Stimulated activated CD4-positive, alpha-beta T cell treated with anti-CD3 and anti-CD28 coated beads, Interleukin-15, amount 100 ng/mL, for 48 hours (primary cell): ENCODE measurements around the gene CST3.
"Not testable (repeated sequence)": the region's sequence is repeated elsewhere in the genome, so short reads cannot be mapped to it uniquely, and the experiment has no call there.

Experiments
- DNase-seq, 2 donors: peaks; one replicate each; pipeline ENCODE4 v3.0.0-alpha.2; 2020; ENCODE audit warnings: low read depth in 2 of 2

Gene CST3

DNA sequence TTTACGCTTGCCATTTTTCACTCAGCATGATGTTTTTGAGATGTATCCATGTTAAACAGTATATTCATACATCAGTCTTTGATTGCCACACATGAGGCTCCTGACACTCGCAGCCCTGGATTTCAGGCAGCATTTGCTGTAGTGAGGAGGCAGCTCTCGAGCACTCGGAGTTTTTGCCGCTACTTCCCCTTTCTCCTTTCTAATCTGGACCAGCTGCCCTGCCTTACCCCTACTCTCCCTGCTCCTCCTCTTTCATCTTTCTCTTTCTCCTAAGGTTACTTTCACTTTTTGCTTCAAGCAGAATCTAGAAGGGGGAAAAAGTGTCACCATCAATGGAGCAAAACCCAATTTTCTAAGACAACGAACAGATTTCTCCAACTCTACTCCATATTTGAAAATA lies 5.9 kb upstream of the CST3 start:
- DNase-seq = no peak

DNA sequence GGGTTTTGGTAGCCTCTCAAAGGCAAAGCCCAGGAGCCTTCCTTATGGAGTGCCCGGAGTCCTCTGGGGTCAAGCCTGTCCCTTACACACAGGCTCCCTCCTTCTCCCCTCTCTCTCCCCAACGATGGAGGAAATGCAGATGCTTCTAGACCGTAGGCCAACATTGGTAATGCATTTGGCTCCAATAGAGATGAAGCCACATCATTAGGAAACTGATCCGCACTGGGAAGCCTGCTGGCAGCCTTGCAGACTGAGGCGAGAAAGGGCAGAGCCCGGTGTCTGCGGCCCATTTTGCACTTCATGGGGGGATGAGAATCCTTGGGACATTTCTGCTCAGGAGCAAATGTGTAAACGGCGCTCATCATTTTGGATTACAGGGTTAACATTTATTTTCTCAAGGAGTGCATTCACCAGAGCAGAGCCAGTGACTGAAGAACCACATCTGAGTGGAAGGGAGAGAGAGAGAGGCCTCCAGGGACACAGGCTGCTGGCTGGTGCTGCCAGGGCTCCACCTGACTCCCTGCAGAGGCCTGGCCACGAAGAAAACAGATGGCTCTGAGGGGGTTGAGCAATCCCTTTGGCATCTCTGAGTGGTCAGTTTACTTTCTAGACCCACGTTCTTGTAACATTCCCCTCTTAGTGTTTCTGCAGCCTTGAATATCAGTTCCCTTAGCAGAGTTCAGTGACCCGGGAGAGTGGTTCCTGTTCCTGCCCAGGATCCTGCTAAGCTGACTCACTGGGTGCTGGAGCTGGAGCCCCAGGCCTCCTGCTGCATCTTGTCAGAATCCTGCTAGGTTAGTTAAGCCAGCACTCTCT lies 4.4 kb upstream of the CST3 start:
- no peak for DNase-seq

- DNase-seq = no peak
Measured at GRCh38 chr20:23640671-23641667, 3.2 kb upstream of the CST3 start.

DNA sequence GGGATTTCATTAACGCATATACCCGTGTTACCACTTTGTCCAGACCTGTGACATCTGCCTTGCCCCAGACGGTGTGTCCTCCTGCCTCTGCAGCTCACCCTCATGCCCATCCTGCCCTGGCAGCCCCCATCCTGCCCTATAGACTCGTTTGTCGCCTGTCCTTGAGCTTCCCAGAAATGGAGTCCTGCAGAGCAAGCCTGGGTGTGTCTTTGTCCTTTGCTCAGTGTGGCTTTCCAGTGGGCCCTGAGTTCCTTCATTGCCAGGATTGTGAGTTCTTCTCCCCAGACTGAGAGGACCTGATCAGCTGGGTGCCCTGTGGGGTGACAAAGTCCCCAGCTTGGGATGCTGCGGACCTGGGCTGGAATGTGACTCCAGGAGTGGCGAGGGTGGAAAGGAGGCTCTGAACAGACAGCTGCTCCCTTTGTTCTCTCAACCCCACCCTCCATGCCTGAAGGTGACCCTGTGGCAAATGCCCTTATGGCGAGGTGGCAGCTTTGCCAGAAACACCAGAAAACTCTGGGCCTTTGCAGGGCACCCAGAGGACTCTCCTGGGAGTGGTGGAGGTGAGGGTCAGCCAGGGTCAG lies 2.4 kb upstream of the CST3 start:
- DNase-seq = no peak

GRCh38 chr20:23639490-23639958 lies 1.8 kb upstream of the CST3 start:
- no peak for DNase-seq

GRCh38 chr20:23638309-23638708 lies 554 bp upstream of the CST3 start:
- no peak for DNase-seq

DNA sequence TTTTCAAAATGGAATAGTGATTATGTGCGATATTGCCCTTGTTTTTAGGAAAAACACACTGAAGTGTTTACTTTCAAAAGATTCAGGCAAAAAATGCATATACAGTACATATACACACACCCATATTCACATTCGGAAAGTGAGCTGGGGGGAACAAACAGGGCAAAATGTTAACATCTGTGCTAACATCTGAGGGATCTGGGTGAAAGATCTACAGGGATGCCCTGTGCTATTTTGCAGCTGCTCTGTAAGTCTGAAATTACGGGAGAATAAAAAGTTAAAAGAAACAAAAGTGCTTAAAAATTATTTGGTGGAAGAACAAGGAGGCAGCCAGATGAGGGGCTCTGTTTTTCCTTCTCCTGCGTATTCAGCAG lies 860 bp downstream of the CST3 start:
- no peak for DNase-seq

GRCh38 chr20:23636182-23636907 lies 1.4 kb downstream of the CST3 start:
- no peak for DNase-seq

GRCh38 chr20:23635768-23636090 lies 2.0 kb downstream of the CST3 start:
- DNase-seq = not testable (repeated sequence)

- DNase-seq = no peak
Measured at GRCh38 chr20:23634985-23635767, 2.6 kb downstream of the CST3 start.

- DNase-seq = no peak
Measured at GRCh38 chr20:23634044-23634801, 3.5 kb downstream of the CST3 start.

GRCh38 chr20:23632711-23633573 lies 4.8 kb downstream of the CST3 start:
- no peak for DNase-seq

DNA sequence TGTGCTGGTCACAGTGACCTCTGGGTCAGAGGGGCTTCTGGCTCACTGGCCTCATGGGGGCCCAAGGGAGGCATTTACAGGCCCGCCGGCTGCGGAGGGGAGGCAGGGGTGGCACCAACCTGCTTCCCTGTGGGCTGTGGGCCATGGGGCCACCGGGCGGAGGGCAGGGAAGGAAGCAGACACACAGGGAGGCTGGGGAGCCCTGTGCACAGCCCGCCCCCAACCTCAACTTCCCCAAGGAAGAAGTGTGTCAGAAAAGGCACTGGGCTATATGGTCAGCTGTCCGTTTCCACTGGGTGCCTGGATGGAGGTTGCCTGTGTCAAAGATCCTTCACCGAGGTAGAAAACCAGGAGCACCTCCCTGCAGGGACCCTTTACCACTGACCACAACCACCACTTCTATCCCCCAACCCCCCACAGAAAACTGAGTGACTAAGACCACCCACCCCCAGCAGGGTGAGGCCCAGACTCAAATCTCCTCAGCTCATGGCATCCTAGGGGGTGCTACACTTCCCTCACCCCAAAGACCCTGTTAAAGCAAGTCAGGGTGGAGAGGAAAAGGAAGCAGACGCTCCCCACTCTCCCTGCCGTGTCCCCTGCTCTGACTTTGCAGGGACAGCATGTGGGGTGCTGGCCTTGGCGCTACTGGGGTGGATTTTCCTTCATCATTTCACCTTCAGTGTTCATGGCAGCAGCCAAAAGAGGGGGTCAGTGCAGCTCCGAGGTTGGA lies 5.6 kb downstream of the CST3 start:
- no peak for DNase-seq

GRCh38 chr20:23631226-23631822 lies 6.4 kb downstream of the CST3 start:
- DNase-seq = no peak

DNA sequence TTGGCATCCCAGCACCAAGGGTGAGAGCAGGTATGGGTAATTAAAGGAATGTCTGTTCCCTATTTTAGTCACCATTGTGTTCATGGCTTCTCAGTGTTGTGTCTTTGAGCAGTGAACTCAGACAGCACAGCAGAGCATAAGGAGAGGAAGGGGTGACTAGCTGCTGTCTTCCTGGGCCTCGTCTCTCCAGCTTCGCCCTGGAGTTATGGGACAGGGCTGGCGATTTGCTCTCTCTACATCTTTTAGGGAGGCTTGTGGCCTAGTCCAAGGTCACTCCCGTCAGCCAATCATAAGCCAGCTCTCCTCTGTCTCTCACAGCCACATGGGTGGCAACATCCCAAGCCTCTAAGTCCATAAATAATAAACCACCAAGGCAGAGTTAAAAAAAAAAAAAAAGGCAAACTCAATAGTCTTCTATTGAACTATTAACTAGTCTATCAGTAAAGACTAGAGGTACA lies 7.3 kb downstream of the CST3 start:
- no peak for DNase-seq

DNA sequence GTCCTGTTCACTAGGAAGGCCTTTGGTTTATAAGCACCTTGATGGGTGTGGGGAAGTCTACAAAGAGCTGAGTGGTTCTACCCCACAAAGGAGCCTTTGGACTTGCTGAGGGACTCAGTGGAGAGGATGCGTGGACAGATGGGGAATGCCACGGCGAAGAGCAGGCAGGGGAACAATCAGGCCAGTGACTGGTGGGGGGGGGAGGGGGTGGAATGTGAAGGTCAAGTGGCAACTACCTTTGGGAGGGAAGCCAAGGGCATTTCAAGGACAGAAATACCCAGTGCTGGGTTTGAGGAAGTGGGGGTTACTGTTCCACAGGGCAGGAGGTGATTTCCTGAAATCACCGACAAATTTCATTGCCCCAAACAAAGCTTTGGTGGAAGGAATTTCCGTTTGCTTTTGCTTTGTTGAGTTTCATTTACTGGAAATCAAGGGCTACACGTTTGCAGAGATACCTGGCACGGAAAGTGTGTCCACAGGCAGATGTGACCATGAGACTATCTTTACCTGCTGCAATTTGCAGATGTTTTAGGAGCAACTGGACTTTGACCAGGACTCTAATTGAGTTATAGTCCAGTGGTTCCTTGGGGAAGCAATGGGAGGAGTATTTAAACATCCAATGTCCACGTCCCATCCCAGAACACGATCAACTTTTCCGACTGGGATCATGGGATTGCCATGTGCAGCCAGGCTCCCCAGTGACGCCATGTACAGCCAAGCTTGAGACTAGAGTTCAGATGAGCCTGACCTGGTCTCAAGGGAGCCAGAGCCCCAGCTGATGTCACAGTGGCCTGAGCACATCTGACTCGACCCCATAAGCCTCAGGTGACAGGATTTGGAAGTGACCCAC lies 8.0 kb downstream of the CST3 start:
- DNase-seq = no peak

- DNase-seq = no peak
Measured at GRCh38 chr20:23629017-23629541, 8.7 kb downstream of the CST3 start.
